AG10803 (cell line): Measurements from ENCODE around the gene PIEZO1.

Source experiments
- DNase-seq: peaks from one replicate; pipeline ENCODE4 v3.0.0; 2010; ENCODE audit warnings: low read depth
- H3K4me3 ChIP-seq: 2 replicates; pipeline ENCODE4 v1.5.1; 2011; ENCODE audit warnings: mild to moderate bottlenecking, low read length, control low read depth
- TF ChIP-seq, protein P1 (sequence below): conservative IDR thresholded peaks from 2 replicates; pipeline ENCODE4 v1.5.1; 2011; ENCODE audit warnings: mild to moderate bottlenecking, low read length, control low read depth, inconsistent platforms

Gene PIEZO1

DNA sequence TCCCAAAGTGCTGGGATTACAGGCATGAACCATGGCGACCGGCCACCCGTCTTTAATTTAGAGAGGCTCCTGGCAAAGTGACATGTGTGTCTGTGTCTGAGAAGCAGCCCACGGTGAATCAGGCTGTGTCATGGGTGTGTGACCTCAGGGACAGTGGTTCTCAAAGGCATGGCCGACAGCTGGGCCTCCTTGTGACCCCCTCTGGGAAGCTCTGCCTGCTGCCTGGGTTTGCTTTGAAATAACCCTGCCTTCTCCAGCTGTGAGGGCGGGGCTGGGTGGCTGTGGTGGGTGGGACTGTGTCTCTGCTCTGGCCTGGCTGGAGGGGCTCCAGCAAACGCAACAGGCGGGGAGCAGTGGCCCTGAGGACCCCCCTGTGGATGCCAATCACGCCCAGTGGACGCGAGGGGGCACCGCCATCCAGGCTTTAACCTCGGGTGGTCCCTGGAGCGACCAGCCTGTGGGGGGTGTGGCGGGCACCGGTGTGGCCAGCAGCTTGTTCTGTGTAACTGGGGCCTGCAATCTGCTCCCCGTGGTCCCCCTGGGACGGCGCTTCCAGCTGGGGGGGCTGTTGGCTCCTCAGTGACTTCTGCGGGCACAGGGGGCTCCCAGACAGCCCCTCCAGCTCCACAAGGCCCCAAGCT, 35.5 kb upstream of the PIEZO1 start:
- no peak for DNase-seq
- TF ChIP-seq, protein P1, sequence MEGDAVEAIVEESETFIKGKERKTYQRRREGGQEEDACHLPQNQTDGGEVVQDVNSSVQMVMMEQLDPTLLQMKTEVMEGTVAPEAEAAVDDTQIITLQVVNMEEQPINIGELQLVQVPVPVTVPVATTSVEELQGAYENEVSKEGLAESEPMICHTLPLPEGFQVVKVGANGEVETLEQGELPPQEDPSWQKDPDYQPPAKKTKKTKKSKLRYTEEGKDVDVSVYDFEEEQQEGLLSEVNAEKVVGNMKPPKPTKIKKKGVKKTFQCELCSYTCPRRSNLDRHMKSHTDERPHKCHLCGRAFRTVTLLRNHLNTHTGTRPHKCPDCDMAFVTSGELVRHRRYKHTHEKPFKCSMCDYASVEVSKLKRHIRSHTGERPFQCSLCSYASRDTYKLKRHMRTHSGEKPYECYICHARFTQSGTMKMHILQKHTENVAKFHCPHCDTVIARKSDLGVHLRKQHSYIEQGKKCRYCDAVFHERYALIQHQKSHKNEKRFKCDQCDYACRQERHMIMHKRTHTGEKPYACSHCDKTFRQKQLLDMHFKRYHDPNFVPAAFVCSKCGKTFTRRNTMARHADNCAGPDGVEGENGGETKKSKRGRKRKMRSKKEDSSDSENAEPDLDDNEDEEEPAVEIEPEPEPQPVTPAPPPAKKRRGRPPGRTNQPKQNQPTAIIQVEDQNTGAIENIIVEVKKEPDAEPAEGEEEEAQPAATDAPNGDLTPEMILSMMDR = no peak
- no peak overlapping the region for H3K4me3 ChIP-seq

DNA sequence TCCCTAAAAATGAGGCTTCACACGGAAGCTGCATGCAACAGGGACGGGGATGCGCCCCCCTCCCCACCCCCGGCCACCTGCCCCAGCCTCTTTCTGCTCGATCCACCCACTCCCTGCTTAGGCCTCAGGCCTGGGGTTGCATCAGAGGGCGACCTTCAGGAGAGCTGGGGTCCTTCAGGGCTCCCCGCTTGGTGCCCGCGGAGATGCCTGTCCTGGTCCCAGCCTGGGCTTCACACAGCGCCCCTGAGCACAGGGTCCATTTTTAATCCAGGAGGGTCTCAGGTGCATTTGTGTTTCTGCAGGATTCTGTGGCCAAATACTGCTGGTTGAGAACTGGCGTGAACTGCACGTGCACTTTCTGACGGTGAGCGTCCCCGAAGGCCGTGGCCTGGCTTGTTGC, 34.1 kb upstream of the PIEZO1 start:
- TF ChIP-seq, protein P1 = no peak
- no peak overlapping the region for H3K4me3 ChIP-seq

DNA sequence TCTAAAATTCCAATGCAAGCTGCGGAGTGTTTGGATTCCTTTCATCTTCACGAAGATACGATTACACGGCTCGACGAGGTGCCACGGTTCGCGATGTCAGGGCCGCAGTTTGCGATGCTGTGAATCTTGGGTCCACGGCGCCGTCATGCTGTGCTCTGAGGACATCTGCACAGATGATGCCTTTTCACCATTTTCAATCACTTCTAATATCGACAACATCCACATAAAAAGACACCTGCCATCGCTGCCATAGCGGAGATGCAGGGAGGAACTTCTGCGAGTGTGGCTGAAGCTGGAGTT, 33.5 kb upstream of the PIEZO1 start:
- no peak overlapping the region for H3K4me3 ChIP-seq
- TF ChIP-seq, protein P1 = no peak
- no peak for DNase-seq

More for the DNA sequence above, 34.1 kb upstream of the PIEZO1 start:
- no peak for DNase-seq

GRCh38 chr16:88817785-88818574, 33.0 kb upstream of the PIEZO1 start:
- DNase-seq = no peak
- TF ChIP-seq, protein P1 = no peak
- no peak overlapping the region for H3K4me3 ChIP-seq

DNA sequence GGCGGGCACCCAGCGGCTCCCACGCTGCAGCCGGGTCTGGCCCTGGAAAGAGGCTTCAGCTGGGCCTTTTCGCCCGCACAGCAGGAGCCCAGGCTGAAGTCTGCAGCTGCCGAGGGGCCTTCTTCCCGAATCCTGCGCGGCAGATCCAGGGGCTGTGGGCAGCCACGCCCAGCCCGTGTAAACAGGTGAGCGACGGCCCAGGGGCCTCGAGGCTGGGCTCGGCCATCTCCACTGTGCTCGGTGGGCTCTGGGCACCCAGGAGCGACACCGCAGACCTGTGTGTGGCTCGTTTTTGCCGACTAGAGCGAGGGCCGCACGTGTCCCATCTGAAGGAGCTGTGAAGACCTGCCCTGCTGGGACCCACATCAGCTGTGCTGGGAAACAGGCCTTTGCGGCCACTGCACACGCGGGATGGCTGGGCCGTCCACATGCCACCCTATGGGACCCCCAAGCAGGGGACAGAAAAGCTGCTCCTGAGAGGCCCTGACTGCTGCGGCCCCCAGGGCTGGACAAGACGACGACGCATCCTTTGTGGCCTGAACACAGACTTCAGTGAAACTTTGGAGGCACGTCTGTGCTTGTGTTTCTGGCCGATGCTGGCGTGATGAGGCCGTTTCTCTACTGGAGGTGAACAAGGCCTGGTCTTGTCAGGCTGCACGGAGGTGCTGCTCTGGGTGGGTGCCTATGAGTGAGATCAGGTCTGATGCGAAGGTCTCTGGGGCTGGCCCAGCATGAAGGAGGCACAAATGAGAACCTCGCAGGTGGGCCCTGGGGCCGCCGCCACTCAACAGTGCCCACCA, 31.9 kb upstream of the PIEZO1 start:
- TF ChIP-seq, protein P1 = no peak
- no peak overlapping the region for H3K4me3 ChIP-seq
- DNase-seq = no peak

GRCh38 chr16:88815901-88816589, 31.0 kb upstream of the PIEZO1 start:
- TF ChIP-seq, protein P1 = peak; percentile 59
- no peak for DNase-seq
- no peak overlapping the region for H3K4me3 ChIP-seq
